ENCODE results near the gene VMAC. TPM values are rescaled to one million over a fixed set of nuclear protein-coding genes. Genes with fewer than 3 reads are reported as not detected.

Gene VMAC
- total RNA-seq, 1 donor from 2014 or later = 4.6 TPM

DNA sequence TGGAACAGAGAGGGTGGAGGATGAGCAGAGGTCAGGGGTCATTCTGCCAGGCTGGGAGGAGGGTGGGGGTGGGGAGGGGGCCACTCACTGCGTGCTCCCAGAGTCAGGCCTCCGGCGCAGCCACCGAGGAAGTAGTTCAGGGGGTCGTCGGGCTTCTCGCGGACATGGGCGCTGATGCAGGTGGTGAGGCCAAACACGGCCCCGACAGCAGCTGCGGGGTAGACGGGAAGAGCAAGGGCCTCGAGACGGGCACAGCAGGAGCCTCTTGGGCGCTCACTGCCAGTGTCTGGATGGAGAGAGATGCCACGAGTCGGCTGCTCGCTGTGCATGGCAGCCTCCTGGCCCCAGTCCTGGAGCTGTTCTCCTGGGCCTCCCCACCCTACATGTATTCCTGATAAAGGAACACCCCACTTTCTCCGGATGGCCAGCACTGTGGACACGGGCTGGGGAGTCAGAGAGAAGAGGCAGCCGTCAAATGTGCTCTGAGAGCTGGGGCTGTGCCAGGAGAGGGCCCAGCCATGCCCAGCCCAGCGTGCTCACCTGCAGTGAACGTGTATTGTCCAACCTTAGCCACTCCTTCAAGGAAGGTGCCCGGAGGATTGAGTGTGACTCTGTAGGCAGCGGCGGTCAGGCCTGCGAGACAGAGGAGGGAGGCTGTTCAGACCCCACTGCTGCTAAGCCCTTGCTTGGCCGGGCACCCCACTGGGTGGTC is 8.2 kb upstream of the VMAC start:
- Histone ChIP-seq H3K27me3 (no peaks in the 10 kb centered on the region), H4K20me1 (ENCODE audit: low read depth) (peaks cover 33% of the 10 kb centered on the region), H3K36me3 (no peaks in the 10 kb centered on the region), H3F3A (ENCODE audit: low read depth) (peaks cover 8% of the 10 kb centered on the region), H2AFZ (replicated peaks) (no peak overlapping the region), H3K79me2 (ENCODE audit: low read depth) (peaks cover 33% of the 10 kb centered on the region), H3K9me3 (ENCODE audit: low read depth) (no peaks in the 10 kb centered on the region), H3K27ac (no peak overlapping the region), H3K4me2 (no peak overlapping the region), H3K4me1 (peaks cover 8% of the 10 kb centered on the region), H3K9ac (no peak overlapping the region), H3K4me3 (no peak overlapping the region)
- Mint-ChIP-seq H3K36me3 (peaks cover 10% of the 10 kb centered on the region), H3K4me3 (no peak overlapping the region), H3K9me3 (no peaks in the 10 kb centered on the region), H3K27ac (no peak overlapping the region), H3K4me1 (peaks cover 8% of the 10 kb centered on the region), H3K27me3 (ENCODE audit: insufficient read depth, low read depth) (no peaks in the 10 kb centered on the region)
- TF ChIP-seq EZH2 (IDR thresholded peaks at IDR 0.05) (no peak), EZH2phosphoT487 (IDR thresholded peaks at IDR 0.05) (no peak), CTCF (IDR thresholded peaks at IDR 0.05) (no peak)
- no peak for DNase-seq (ENCODE audit: low spot score)

DNA sequence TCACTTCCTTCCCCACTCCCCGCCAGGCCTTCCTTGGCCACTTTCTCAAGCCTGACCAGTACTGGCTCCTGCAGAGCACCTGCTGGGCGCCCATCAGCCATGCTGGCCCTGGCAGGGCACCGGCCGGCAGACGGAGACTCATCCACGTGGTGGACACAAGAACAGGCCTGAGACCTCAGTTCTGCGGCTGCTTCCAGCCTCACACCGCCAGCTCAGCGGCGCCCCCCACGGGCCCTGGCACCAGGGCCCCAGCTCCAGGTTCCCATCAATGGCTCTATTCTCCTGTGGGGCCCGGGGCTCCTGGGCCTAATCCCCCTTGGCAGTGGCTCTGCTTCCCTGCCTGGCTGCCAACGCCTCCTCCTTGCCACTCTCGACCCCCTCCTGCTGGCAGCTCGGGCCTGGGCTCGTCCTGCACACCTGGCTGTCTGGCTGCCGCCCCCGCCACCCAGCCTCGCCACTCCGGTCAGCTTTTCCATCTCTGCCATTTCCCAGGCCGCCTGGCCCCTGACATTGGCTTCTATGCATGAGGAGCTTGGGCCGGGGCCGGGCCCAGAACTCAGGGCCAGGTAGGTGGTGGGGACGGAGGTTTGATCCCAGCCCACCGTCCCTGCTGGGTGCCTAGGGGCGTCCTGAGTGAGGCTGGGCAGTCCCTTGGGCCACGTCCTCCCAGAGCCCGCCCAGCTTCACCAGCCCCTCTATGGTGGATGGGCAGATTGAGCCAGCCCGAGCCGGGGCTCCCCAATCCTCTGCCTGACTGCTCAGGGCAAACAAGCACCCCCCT is 7.3 kb upstream of the VMAC start:
- Histone ChIP-seq H3K36me3 (no peaks in the 10 kb centered on the region), H3K4me2 (no peak overlapping the region), H3K4me3 (no peak overlapping the region), H3K9me3 (ENCODE audit: low read depth) (no peaks in the 10 kb centered on the region), H3K27ac (no peak overlapping the region), H3K9ac (peak overlapping the region; percentile 20), H3F3A (ENCODE audit: low read depth) (peaks cover 8% of the 10 kb centered on the region), H3K4me1 (peaks cover under 1% of the 10 kb centered on the region), H3K79me2 (ENCODE audit: low read depth) (peaks cover 41% of the 10 kb centered on the region), H3K27me3 (no peaks in the 10 kb centered on the region), H4K20me1 (ENCODE audit: low read depth) (peaks cover 34% of the 10 kb centered on the region), H2AFZ (replicated peaks) (no peak overlapping the region)
- DNase-seq (ENCODE audit: low spot score) = no peak
- no peaks in the 10 kb centered on the region for H3K27me3 Mint-ChIP-seq (ENCODE audit: insufficient read depth, low read depth)
- H3K4me1 Mint-ChIP-seq = peaks cover 5% of the 10 kb centered on the region
- peaks cover 10% of the 10 kb centered on the region for H3K36me3 Mint-ChIP-seq
- H3K9me3 Mint-ChIP-seq = no peaks in the 10 kb centered on the region
- no peak overlapping the region for H3K27ac Mint-ChIP-seq
- TF ChIP-seq EZH2 (IDR thresholded peaks at IDR 0.05) (no peak), CTCF (IDR thresholded peaks at IDR 0.05) (peak; percentile 21), EZH2phosphoT487 (IDR thresholded peaks at IDR 0.05) (no peak)
- H3K4me3 Mint-ChIP-seq = no peak overlapping the region

GRCh38 chr19:5899728-5900526 is 4.7 kb upstream of the VMAC start:
- H4K20me1 ChIP-seq (ENCODE audit: low read depth) = peaks cover 36% of the 10 kb centered on the region

More at GRCh38 chr19:5899728-5900526, 4.7 kb upstream of the VMAC start:
- H3K9me3 ChIP-seq (ENCODE audit: low read depth) = no peaks in the 10 kb centered on the region
- TF ChIP-seq EZH2 (IDR thresholded peaks at IDR 0.05) (no peak), EZH2phosphoT487 (IDR thresholded peaks at IDR 0.05) (no peak), CTCF (IDR thresholded peaks at IDR 0.05) (no peak)
- H2AFZ ChIP-seq (replicated peaks) = no peak overlapping the region
- Mint-ChIP-seq H3K27me3 (ENCODE audit: insufficient read depth, low read depth) (peaks cover 2% of the 10 kb centered on the region), H3K27ac (no peak overlapping the region), H3K36me3 (peaks cover 10% of the 10 kb centered on the region), H3K9me3 (no peaks in the 10 kb centered on the region), H3K4me3 (peak overlapping the region; percentile 13), H3K4me1 (peaks cover 9% of the 10 kb centered on the region)
- H3F3A ChIP-seq (ENCODE audit: low read depth) = peaks cover 8% of the 10 kb centered on the region
- no peak overlapping the region for H3K27ac ChIP-seq
- no peaks in the 10 kb centered on the region for H3K36me3 ChIP-seq
- H3K4me1 ChIP-seq = peaks cover 5% of the 10 kb centered on the region
- peaks cover 53% of the 10 kb centered on the region for H3K79me2 ChIP-seq (ENCODE audit: low read depth)
- no peaks in the 10 kb centered on the region for H3K27me3 ChIP-seq
- no peak overlapping the region for H3K9ac ChIP-seq
- H3K4me2 ChIP-seq = no peak overlapping the region
- H3K4me3 ChIP-seq = no peak overlapping the region
- DNase-seq (ENCODE audit: low spot score) = no peak

All from neural progenitor cell (in vitro differentiated cells).